Spinal cord (tissue), 10 donors: ENCODE results near the gene WSCD2. TPM values are rescaled to one million over a fixed set of nuclear protein-coding genes. Genes with fewer than 3 reads are reported as not detected.
"Not testable (repeated sequence)": the region's sequence is repeated elsewhere in the genome, so short reads cannot be mapped to it uniquely, and the experiment has no call there.

Source experiments
- DNase-seq, 6 donors: peaks; one replicate each; pipeline versions ENCODE4 v3.0.0 to v3.0.0-alpha.2; 2013 to 2015; ENCODE audit warnings: low spot score in 6 of 6, low read depth in 4 of 6
- H3K27ac ChIP-seq: one replicate; pipeline ENCODE4 v1.5.1; 2013; ENCODE audit warnings: low read depth, low read length, control low read depth
- H3K27me3 ChIP-seq: one replicate; pipeline ENCODE4 v1.6.1; 2013; ENCODE audit warnings: low read length; ENCODE audit not compliant: control insufficient read depth, insufficient read depth
- H3K36me3 ChIP-seq: one replicate; pipeline ENCODE4 v1.6.1; 2013; ENCODE audit warnings: low read length; ENCODE audit not compliant: control insufficient read depth, insufficient read depth
- H3K4me1 ChIP-seq: one replicate; pipeline ENCODE4 v1.6.1; 2013; ENCODE audit warnings: low read length; ENCODE audit not compliant: control insufficient read depth, insufficient read depth
- H3K4me3 ChIP-seq: one replicate; pipeline ENCODE4 v1.5.1; 2013; ENCODE audit warnings: low read depth, low read length, control low read depth
- H3K9me3 ChIP-seq: one replicate; pipeline ENCODE4 v1.6.1; 2013; ENCODE audit warnings: low read length; ENCODE audit not compliant: control insufficient read depth, insufficient read depth
- WGBS: methylation state at CpG from one replicate; pipeline ENCODE4 v1.1.5; 2013; ENCODE audit warnings: missing lambda C conversion rate; ENCODE audit not compliant: insufficient coverage; 5-methylcytosine and 5-hydroxymethylcytosine counted together
- polyA plus RNA-seq, 2 donors: library from polyadenylated mRNA; unstranded; fragments of 120-200 nt; gene quantifications; one replicate each; pipeline ENCODE4 v1.2.1, GENCODE V29; 2013; ENCODE audit not compliant: insufficient read length in 2 of 2
- total RNA-seq, 2 donors: library from RNA; depleted of rRNA in 1 of 2; stranded (reverse); fragments of 120-200 nt in 1 of 2; fragments of >200 nt in 1 of 2; gene quantifications; one replicate each; pipeline versions ENCODE4 v1.2.3 to v1.2.4, GENCODE V29; 2013 to 2014
- donor health status: healthy.

Gene WSCD2
- total and polyA plus RNA-seq, 4 donors = 6.1 to 17.4 (median 11.8) TPM

DNA sequence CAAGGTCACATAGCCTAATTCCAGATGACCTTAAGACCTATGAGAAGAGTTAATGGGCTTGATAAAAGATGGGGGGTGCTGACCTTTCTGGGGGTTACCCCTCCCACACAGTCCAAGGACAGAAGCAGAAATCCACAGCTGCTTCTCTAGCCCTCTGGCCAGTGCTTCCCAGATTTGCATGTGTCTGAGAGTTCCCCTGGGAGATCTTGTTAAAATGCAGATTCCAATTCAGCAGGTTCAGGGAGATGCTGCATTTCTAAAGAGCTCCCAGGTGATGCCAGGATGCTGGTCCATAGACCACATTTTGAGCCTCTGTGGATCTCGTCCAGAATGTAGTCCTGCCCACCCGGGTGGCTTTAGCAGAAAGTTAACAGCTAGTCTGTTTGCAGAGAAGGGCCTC, 82.1 kb downstream of the WSCD2 start:
- H3K27me3 ChIP-seq = no peaks in the 10 kb centered on the region
- 33% methylated on average over 1 of the region's 2 CpGs for WGBS
- H3K4me1 ChIP-seq = peaks cover 4% of the 10 kb centered on the region
- H3K36me3 ChIP-seq = peaks cover 5% of the 10 kb centered on the region
- H3K4me3 ChIP-seq = no peak overlapping the region
- DNase-seq = peak in 1 of 6 donors; percentile 28
- H3K9me3 ChIP-seq = no peaks in the 10 kb centered on the region
- H3K27ac ChIP-seq = no peak overlapping the region

DNA sequence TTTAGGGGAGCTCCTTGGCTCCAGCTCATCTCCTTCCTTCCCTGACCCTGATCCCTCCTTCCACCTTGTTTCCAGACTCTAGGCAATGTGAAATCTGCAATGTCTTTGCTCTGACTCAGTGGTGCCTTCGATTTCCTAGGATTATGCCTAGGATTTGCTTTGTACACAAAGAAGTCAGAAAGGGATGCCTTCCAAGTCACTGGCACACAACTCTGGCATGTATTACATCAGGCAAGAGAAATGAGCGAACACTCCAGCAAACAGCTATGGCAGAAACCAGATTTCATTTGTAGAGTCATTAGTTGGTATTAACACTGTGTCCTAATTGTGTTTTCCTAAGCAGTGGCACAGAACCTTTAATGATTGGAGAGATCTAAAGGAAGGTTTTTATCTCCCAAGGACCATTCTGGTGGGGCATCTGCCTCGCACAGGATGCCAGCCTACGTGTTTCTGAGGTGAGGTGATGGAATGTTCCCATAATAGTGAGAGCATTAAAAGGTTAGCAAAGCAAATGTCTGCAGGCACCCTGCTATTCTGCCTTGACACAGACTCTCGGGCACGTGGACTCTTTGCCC, 84.9 kb downstream of the WSCD2 start:
- WGBS = 49% methylated on average over 5 of the region's 6 CpGs
- Histone ChIP-seq H3K9me3 (no peaks in the 10 kb centered on the region), H3K27me3 (no peaks in the 10 kb centered on the region), H3K4me3 (no peak overlapping the region), H3K27ac (no peak overlapping the region), H3K4me1 (peaks cover 11% of the 10 kb centered on the region), H3K36me3 (peaks cover 7% of the 10 kb centered on the region)
- DNase-seq = peak in 2 of 6 donors; percentile 36 to 68

DNA sequence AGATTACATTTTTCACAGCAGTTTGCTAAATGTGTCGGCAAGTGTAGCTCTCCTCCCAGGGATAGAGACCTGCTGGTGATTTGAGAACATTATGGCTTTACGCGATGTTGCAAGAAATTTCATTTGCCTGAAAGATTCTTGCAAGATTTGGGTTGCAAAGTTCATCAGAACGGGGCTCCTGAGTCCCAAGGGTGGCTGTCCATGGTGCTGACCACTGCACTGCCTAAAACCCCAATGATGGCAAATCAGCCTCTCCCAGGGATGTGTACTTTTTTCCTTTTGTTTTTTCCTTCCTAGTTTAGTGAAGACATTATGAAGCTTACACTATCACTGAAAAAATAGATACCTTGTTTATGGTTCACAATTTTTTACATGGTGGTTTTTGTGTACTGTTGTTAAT, 85.4 kb downstream of the WSCD2 start:
- WGBS = 63% methylated on average over 1 of the region's 4 CpGs
- DNase-seq = peak in 2 of 6 donors; percentile 22 to 55

DNA sequence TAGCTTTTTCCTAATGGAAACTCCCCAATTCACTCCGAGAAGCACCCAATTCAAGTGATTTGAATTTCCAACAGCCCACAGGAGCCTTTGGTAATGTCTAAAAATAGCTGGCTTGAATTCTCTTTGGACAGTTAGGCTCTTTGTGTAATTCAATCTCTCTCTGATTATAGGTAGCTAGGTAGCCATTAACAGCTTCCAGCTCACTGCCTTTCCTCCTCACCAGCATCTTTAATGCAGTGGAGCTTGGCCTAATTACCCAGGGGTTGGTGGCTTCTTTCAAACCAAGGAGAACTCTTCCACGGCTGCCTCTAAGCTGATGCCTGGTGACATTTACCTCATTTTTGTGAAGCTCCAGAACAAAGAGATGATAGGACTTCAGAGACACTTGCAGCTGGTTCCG, 86.4 kb downstream of the WSCD2 start:
- DNase-seq = peak in 1 of 6 donors; percentile 76
- peaks cover 2% of the 10 kb centered on the region for H3K36me3 ChIP-seq
- H3K4me1 ChIP-seq = peaks cover 11% of the 10 kb centered on the region
- H3K27ac ChIP-seq = no peak overlapping the region
- no peak overlapping the region for H3K4me3 ChIP-seq
- no peaks in the 10 kb centered on the region for H3K9me3 ChIP-seq
- H3K27me3 ChIP-seq = no peaks in the 10 kb centered on the region
- WGBS = 38% methylated on average over 2 of the region's 3 CpGs

More for the DNA sequence above, 85.4 kb downstream of the WSCD2 start:
- Histone ChIP-seq H3K9me3 (no peaks in the 10 kb centered on the region), H3K36me3 (peaks cover 7% of the 10 kb centered on the region), H3K27me3 (no peaks in the 10 kb centered on the region), H3K27ac (no peak overlapping the region), H3K4me1 (peaks cover 11% of the 10 kb centered on the region), H3K4me3 (no peak overlapping the region)

DNA sequence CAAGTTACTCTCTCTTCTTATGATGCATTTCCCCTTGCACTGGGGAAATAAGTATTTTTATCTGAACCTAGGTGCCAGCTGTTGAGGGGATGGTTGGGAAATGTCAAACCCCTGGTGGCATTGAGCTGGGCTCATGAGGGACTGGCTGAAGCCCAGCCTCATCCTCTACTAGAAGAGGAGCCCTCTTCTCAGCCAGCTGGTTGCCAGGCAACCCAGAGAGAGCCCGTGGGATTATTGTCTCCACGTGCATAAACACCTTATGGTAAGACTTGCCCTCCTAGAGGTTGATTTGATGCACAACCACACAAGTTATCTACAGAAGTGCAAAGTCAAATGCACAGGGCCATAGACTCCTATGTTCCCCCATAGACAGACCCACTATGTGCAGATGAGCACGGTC, 89.8 kb downstream of the WSCD2 start:
- Histone ChIP-seq H3K4me3 (no peak overlapping the region), H3K4me1 (peaks cover 11% of the 10 kb centered on the region), H3K27ac (no peak overlapping the region), H3K9me3 (no peaks in the 10 kb centered on the region), H3K36me3 (peaks cover 2% of the 10 kb centered on the region), H3K27me3 (no peaks in the 10 kb centered on the region)
- WGBS = 27% methylated on average over 3 of the region's 3 CpGs
- DNase-seq = peak in 2 of 6 donors; percentile 29 to 60

DNA sequence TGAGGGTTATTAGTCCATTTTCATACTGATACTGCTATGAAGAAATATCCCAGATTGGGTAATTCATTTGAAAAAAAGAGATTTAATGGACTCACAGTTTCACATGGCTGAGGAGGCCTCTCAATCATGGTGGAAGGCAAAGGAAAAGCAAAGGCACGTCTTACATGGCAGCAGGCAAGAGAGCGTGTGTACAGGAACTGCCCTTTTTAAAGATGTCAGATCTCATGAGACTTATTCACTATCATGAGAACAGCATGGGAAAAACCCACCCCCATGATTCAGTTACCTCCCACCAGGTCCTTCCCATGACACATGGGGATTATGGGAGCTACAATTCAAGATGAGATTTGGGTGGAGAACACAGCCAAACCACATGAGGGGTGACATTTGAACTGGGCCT, 96.0 kb downstream of the WSCD2 start:
- not testable (repeated sequence) for H3K9me3 ChIP-seq, H3K4me1 ChIP-seq, H3K27ac ChIP-seq, H3K36me3 ChIP-seq, DNase-seq, H3K4me3 ChIP-seq, H3K27me3 ChIP-seq
- 50% methylated on average over 2 of the region's 2 CpGs for WGBS

DNA sequence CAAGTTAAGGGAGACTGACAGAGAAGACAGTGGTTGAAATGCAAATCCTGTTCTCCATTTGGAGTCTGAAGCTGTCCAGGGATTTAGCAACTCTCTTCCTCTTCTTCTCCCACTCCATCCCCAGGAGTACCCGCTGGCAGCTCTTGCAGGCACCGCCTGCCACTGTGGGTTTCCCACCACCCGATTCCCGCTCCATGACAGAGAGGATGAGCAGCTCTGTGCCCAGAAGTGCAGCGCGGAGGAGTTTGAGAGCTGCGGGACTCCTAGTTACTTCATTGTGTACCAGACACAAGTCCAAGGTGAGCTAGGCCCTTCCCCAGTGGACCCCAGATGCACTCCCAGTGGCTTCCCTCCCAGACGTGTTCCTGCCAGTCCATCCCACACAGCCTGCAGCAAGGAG, 97.8 kb downstream of the WSCD2 start:
- Histone ChIP-seq H3K4me1 (no peaks in the 10 kb centered on the region), H3K4me3 (no peak overlapping the region), H3K27ac (no peak overlapping the region), H3K36me3 (no peaks in the 10 kb centered on the region), H3K27me3 (no peaks in the 10 kb centered on the region), H3K9me3 (no peaks in the 10 kb centered on the region)
- DNase-seq = no peak
- 82% methylated on average over 8 of the region's 8 CpGs for WGBS

DNA sequence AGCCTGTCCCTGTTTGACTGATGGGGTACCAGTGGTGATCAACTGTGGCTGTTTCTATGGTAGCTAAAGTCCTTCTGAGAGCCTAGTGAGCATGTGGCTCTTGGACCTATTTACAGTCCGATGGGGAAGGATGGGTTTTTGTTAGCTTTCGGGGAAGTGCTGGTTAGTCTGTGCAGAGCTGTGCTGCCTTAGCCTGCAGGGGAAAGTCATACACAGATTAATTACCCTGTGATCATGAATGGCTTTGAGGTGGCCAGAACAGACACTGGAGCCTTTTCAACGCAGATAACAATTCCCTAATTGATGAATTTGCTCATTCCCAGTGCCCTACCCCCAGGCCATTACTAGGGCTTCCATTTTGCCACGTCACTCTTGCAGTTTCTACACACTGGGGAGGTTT, 99.7 kb downstream of the WSCD2 start:
- Histone ChIP-seq H3K4me1 (no peaks in the 10 kb centered on the region), H3K9me3 (no peaks in the 10 kb centered on the region), H3K27me3 (no peaks in the 10 kb centered on the region), H3K4me3 (no peak overlapping the region), H3K36me3 (no peaks in the 10 kb centered on the region), H3K27ac (no peak overlapping the region)
- 11% methylated on average over 4 of the region's 4 CpGs for WGBS
- DNase-seq = peak in 2 of 6 donors; percentile 22 to 71

DNA sequence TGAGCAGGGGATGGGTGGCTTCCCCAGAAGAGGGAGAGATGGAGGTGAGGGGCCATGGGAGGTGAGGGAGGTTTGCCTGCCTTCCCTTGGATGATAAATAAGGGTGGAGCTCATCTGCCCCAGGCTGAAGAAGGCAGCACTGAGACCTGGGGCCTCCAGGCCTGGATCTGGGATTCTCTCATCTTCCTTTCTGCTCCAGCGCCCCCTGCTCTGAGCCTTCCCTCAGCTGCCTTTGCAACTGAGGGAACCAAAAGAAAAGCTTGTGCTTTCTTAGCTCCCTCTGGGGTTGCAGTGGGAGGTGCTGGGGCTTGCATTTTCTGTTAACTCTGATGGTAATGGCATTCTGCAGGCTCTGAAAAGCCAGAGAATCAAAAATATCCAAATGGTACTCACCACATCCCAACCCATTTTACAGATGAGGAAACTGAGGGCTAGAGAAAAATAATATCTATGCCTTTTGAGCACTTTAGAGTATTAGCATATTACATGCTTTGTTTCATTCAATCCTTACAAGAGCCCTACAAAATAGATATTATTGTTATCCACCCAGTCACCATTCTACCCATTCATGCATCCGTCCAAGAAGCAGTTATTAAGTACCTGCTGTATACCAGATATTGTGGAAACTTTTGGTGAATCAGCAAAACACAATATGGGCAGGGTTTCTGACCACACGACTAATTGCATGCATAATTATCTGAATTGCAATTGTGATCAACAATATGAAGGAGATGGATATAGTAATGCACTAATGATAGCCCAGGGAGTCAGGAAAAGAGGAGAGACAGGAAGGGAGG, 102.2 kb downstream of the WSCD2 start:
- Histone ChIP-seq H3K9me3 (no peaks in the 10 kb centered on the region), H3K36me3 (no peaks in the 10 kb centered on the region), H3K27me3 (no peaks in the 10 kb centered on the region), H3K4me3 (no peak overlapping the region), H3K27ac (no peak overlapping the region), H3K4me1 (peaks cover 12% of the 10 kb centered on the region)
- no peak for DNase-seq
- 83% methylated on average over 1 of the region's 3 CpGs for WGBS

DNA sequence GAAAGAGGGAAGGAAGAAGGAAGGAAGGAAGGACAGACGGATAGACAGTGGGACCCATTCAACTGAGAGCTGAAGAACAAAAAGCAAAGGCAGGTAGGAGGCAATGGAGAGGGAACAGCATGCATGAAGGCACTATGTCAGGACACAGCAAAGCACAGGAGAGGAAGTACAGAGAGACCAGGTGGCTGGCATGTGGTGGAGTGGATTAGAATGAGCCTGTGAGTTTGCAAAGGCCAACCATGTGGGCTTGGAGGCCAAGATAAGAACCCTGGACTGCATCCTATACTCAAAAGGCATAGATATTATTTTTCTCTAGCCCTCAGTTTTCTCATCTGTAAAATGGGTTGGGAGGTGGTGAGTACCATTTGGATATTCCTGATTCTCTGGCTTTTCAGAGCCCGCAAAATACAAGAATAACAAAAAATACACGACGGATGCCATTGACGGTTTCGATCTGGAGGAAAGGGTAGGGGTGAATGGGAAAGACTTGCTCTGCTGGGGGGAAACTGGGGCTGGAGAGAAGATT, 102.9 kb downstream of the WSCD2 start:
- no peaks in the 10 kb centered on the region for H3K27me3 ChIP-seq
- H3K4me3 ChIP-seq = no peak overlapping the region
- H3K9me3 ChIP-seq = no peaks in the 10 kb centered on the region
- H3K4me1 ChIP-seq = peaks cover 12% of the 10 kb centered on the region
- DNase-seq = no peak
- no peak overlapping the region for H3K27ac ChIP-seq
- no peaks in the 10 kb centered on the region for H3K36me3 ChIP-seq
- WGBS = 92% methylated on average over 2 of the region's 6 CpGs
